ENCODE measurements around the gene STK16. TPM values are rescaled to one million over a fixed set of nuclear protein-coding genes. Genes with fewer than 3 reads are reported as not detected.
A peak's percentile ranks its signal among the peaks of the same experiment; 100 is the strongest.

Gene STK16
- total RNA-seq, 1 donor: 31.8 TPM

DNA sequence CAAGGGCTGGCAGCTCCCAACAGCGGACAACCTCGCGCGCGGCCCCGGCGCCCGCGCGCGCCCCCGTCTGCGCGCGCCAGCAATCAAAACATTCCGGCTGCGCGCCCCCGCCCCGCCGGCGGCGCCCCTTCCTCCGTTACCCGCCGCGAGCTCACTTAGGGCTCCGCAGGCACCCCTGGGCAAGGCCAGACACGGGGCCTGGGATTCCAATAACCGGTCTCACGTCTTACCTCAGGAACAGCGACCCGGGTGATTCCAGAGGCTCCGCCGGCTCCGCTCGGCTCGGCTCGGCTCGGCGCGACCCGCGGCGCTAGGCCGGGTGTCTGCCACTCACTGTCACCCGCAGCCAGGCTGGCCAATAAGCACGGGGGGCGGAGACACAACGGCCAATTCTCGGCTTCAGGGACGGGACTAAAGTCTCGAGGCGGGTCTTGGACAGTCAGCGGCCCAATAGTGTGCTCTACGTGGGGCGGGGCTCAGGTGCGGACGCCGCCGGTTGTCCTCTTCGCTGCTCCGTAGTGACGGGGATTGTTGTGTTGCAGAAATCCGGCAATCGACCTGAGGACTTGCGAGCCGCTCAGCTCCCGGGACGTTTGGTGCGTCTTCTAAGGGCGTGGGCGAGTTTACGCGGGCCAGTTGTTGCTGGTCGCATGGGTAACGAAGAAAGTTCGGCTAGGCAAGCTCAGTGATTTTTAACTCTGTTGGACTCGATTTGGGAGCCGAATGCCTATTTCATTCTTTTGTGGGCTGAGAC, 15.8 kb upstream of the STK16 start, which contains the start of the genes ANKZF1 and ATG9A:
Gene ANKZF1, plus strand, starts transcription at position 502 of the 754 bp plus-strand sequence. CDS start 452 bp downstream, outside the sequence.
Gene ATG9A, minus strand, starts transcription at position 332 of the 754 bp plus-strand sequence. CDS start 1,612 bp downstream, outside the sequence.
- Histone ChIP-seq H2AFZ (ENCODE audit: low read length) (peak within 1 kb of the TSS; percentile 86), H3K27ac (ENCODE audit: low read depth, low read length) (peak within 1 kb of the TSS; percentile 85), H3K27me3 (ENCODE audit: insufficient read depth, low read length) (no peaks in the 10 kb centered on the region), H3K4me1 (ENCODE audit: insufficient read depth, low read length) (peaks cover 20% of the 10 kb centered on the region), H3K4me2 (ENCODE audit: insufficient read depth, low read length) (peak within 1 kb of the TSS; percentile 100), H4K20me1 (ENCODE audit: insufficient read depth, low read length) (peaks cover 16% of the 10 kb centered on the region), H3K79me2 (ENCODE audit: insufficient read depth, low read length) (peaks cover 41% of the 10 kb centered on the region), H3K4me3 (ENCODE audit: insufficient read depth, low read length) (peak within 1 kb of the TSS; percentile 97), H3K36me3 (ENCODE audit: insufficient read depth, low read length) (peaks cover 42% of the 10 kb centered on the region), H3K9me3 (ENCODE audit: low read depth, low read length) (no peaks in the 10 kb centered on the region)
- peak; percentile 100 for DNase-seq (ENCODE audit: insufficient read length, low spot score, missing footprints)
- TF ChIP-seq CTCF (IDR thresholded peaks at IDR 0.05; ENCODE audit: extremely low read depth, low read depth, low read length): no peak

DNA sequence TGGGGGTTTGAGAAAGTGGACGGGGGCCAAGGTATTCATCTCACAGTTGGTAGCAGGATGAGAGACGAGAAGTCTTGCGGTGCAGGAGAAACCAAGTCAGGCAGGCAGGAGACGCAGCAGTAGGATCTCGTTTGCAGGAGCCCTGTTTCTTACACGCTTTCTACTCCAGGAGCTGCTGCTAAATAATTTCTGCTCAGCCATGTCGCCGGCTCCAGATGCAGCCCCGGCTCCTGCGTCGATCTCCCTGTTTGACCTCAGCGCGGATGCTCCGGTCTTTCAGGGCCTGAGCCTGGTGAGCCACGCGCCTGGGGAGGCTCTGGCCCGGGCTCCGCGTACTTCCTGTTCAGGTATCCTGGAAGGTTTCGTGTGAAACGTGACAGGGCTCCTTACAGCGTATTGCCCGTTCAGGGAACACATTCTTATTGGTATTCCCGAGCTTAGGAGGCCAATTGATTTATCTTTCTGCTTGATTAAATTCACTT, 15.2 kb upstream of the STK16 start:
- Histone ChIP-seq H3K4me1 (ENCODE audit: insufficient read depth, low read length) (peaks cover 20% of the 10 kb centered on the region), H3K4me2 (ENCODE audit: insufficient read depth, low read length) (peak overlapping the region; percentile 100), H3K4me3 (ENCODE audit: insufficient read depth, low read length) (peak overlapping the region; percentile 97), H3K79me2 (ENCODE audit: insufficient read depth, low read length) (peaks cover 41% of the 10 kb centered on the region), H3K27ac (ENCODE audit: low read depth, low read length) (peak overlapping the region; percentile 85), H3K36me3 (ENCODE audit: insufficient read depth, low read length) (peaks cover 42% of the 10 kb centered on the region), H2AFZ (ENCODE audit: low read length) (peak overlapping the region; percentile 86), H4K20me1 (ENCODE audit: insufficient read depth, low read length) (peaks cover 16% of the 10 kb centered on the region), H3K27me3 (ENCODE audit: insufficient read depth, low read length) (no peaks in the 10 kb centered on the region), H3K9me3 (ENCODE audit: low read depth, low read length) (no peaks in the 10 kb centered on the region)
- DNase-seq (ENCODE audit: insufficient read length, low spot score, missing footprints): peak; percentile 94
- no peak for TF ChIP-seq CTCF (IDR thresholded peaks at IDR 0.05; ENCODE audit: extremely low read depth, low read depth, low read length)

- no peak overlapping the region for H3K4me3 ChIP-seq (ENCODE audit: insufficient read depth, low read length)
These were observed 10.9 kb upstream of the STK16 start for GRCh38 chr2:219234331-219234730.

More at GRCh38 chr2:219234331-219234730, 10.9 kb upstream of the STK16 start:
- no peak for DNase-seq (ENCODE audit: insufficient read length, low spot score, missing footprints)
- Histone ChIP-seq H3K4me1 (ENCODE audit: insufficient read depth, low read length) (peaks cover 5% of the 10 kb centered on the region), H3K9me3 (ENCODE audit: low read depth, low read length) (no peaks in the 10 kb centered on the region), H4K20me1 (ENCODE audit: insufficient read depth, low read length) (no peaks in the 10 kb centered on the region), H3K4me2 (ENCODE audit: insufficient read depth, low read length) (no peak overlapping the region), H3K36me3 (ENCODE audit: insufficient read depth, low read length) (peaks cover 74% of the 10 kb centered on the region), H2AFZ (ENCODE audit: low read length) (no peak overlapping the region), H3K79me2 (ENCODE audit: insufficient read depth, low read length) (peaks cover 14% of the 10 kb centered on the region), H3K27ac (ENCODE audit: low read depth, low read length) (no peak overlapping the region), H3K27me3 (ENCODE audit: insufficient read depth, low read length) (no peaks in the 10 kb centered on the region)
- no peak for TF ChIP-seq CTCF (IDR thresholded peaks at IDR 0.05; ENCODE audit: extremely low read depth, low read depth, low read length)

Data from osteoblast (primary cell).